BLaER1 treated with 17β-estradiol and CSF1 and Interleukin-3, amounts not matched to agents 10 nM and 100 nM (cell line): ENCODE measurements around the gene MRPL3.

ENCODE experiments used
- H3K27ac ChIP-seq, 11 experiments: shearing (Covaris generic); formaldehyde crosslinking; 2 replicates each; pipeline ENCODE4 v1.8.1; 2022
- H3K27me3 ChIP-seq, 11 experiments: shearing (Covaris generic); formaldehyde crosslinking; 2 replicates each; pipeline ENCODE4 v1.8.1; 2022
- H3K36me3 ChIP-seq, 11 experiments: shearing (Covaris generic); formaldehyde crosslinking; 2 replicates each; pipeline ENCODE4 v1.8.1; 2022
- H3K4me1 ChIP-seq, 10 experiments: shearing (Covaris generic); formaldehyde crosslinking; 2 replicates each; pipeline ENCODE4 v1.8.1; 2022
- H3K4me2 ChIP-seq, 11 experiments: shearing (Covaris generic); formaldehyde crosslinking; 2 replicates each; pipeline ENCODE4 v1.8.1; 2022
- H3K4me3 ChIP-seq, 10 experiments: shearing (Covaris generic); formaldehyde crosslinking; 2 replicates each; pipeline ENCODE4 v1.8.1; 2022
- H3K9ac ChIP-seq, 11 experiments: shearing (Covaris generic); formaldehyde crosslinking; 2 replicates each; pipeline ENCODE4 v1.8.1; 2022
- H3K9me3 ChIP-seq, 11 experiments: shearing (Covaris generic); formaldehyde crosslinking; replicated peaks in 1 of 11; 2 replicates each; pipeline ENCODE4 v1.8.1; 2022
- H4K20me1 ChIP-seq, 11 experiments: shearing (Covaris generic); formaldehyde crosslinking; 2 replicates each; pipeline ENCODE4 v1.8.1; 2022
- Cebpa-rat ChIP-seq, 11 experiments: shearing (Covaris generic); IDR thresholded peaks; 2 replicates each; pipeline ENCODE4 v1.8.1; 2022

Gene MRPL3

GRCh38 chr3:131540821-131541220 lies 38.0 kb upstream of the MRPL3 start:
- H3K27ac ChIP-seq = no peak overlapping the region
- no peaks in the 10 kb centered on the region for H3K27me3 ChIP-seq
- no peak overlapping the region for H3K9ac ChIP-seq
- no peaks in the 10 kb centered on the region for H3K4me1 ChIP-seq
- H3K36me3 ChIP-seq = no peaks in the 10 kb centered on the region
- no peak for TF ChIP-seq Cebpa-rat (IDR thresholded peaks at IDR 0.05)
- H3K9me3 ChIP-seq = no peaks in the 10 kb centered on the region
- H3K4me2 ChIP-seq = no peak overlapping the region
- H4K20me1 ChIP-seq = no peaks in the 10 kb centered on the region
- H3K4me3 ChIP-seq = no peak overlapping the region

DNA sequence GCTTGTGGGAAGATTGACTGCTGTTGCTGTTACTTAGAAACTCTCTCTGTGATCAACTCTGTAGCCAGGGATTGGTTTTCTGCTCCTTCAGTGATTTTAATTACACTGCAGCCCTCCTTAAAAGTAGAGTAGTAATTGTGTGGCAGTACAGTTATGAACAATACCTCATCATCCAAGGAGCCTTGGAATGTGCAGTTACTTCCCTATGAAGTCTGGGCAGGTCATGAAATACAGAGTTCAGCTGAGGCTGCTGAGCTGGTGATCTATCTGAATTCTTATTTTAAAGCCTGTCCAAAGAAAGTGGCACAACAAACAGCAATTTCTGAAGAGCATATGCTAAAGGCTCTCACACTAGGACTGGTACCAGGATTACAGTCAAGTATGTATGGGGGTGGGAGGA lies 37.4 kb upstream of the MRPL3 start:
- no peaks in the 10 kb centered on the region for H3K27me3 ChIP-seq
- no peak overlapping the region for H3K9ac ChIP-seq
- H3K27ac ChIP-seq = no peak overlapping the region
- no peak for TF ChIP-seq Cebpa-rat (IDR thresholded peaks at IDR 0.05)
- no peaks in the 10 kb centered on the region for H3K9me3 ChIP-seq
- H4K20me1 ChIP-seq = no peaks in the 10 kb centered on the region
- H3K36me3 ChIP-seq = no peaks in the 10 kb centered on the region
- H3K4me2 ChIP-seq = no peak overlapping the region
- no peak overlapping the region for H3K4me3 ChIP-seq
- H3K4me1 ChIP-seq = no peaks in the 10 kb centered on the region

DNA sequence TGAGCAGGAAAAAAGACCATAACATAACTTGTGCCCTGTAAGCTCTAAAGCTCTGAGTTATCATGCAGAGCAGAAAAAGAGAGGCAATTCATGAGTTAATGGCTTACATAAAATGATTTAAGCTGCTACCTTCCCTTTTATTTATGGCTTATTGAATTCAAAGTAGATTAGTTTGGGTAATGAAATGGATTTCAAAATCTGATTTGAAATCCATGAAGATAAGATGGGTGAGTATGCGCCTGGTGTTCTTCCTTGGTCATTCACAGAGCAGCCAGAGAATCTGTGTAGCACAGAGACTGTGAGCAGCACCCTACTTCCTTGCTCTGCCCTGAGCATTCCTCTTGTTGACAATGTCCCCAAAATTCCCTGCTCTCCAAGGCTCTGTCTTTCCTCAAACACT lies 36.2 kb upstream of the MRPL3 start:
- H3K4me1 ChIP-seq = no peaks in the 10 kb centered on the region
- TF ChIP-seq Cebpa-rat (IDR thresholded peaks at IDR 0.05) = no peak
- H3K36me3 ChIP-seq = no peaks in the 10 kb centered on the region
- H3K4me2 ChIP-seq = no peak overlapping the region
- H3K9ac ChIP-seq = no peak overlapping the region
- H3K4me3 ChIP-seq = no peak overlapping the region
- H3K27ac ChIP-seq = no peak overlapping the region
- no peaks in the 10 kb centered on the region for H4K20me1 ChIP-seq
- no peaks in the 10 kb centered on the region for H3K9me3 ChIP-seq
- H3K27me3 ChIP-seq = no peaks in the 10 kb centered on the region

GRCh38 chr3:131537531-131537930 lies 34.8 kb upstream of the MRPL3 start:
- Histone ChIP-seq H3K9me3 (no peaks in the 10 kb centered on the region), H3K4me1 (no peaks in the 10 kb centered on the region), H3K27ac (no peak overlapping the region), H3K9ac (no peak overlapping the region), H3K4me2 (no peak overlapping the region), H3K27me3 (no peaks in the 10 kb centered on the region), H3K36me3 (no peaks in the 10 kb centered on the region), H3K4me3 (no peak overlapping the region), H4K20me1 (no peaks in the 10 kb centered on the region)
- no peak for TF ChIP-seq Cebpa-rat (IDR thresholded peaks at IDR 0.05)

DNA sequence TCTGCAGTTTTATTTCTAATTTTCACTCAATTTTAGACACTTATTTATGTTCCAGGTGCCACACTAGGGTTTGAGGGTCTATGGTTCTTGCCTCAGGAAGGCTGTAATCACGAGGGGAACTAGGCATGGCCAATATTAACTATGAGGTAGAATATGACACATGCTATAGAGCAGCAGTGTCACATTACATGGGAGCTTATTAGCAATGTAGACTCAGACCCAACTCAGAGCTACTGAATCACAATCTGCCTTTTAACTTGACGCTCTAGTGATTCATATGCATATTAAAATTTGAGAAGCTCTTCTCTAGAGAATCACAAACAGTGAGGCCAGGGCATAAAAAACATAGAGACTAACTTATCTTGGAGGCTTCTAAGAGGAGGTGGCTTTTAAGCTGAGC lies 32.8 kb upstream of the MRPL3 start:
- H3K9ac ChIP-seq = no peak overlapping the region

DNA sequence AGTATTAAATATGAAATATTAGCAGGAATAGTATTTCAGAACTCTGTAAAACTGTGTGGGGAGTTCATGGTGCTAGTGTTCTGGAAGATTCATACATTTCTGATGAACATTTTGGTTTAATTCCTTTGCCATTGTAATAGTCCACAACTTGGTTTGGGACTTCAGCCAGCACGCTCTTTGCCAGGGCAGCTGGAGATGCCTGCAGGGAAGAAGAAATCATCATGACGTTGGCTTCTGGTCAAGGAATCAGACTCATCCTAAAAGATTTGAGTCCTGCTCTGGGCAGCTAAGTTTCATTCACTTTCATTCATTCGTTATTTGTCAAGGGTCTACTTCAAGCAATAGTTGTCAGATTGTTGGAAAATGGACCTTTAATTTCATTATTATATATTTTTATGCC lies 32.4 kb upstream of the MRPL3 start:
- no peaks in the 10 kb centered on the region for H3K27me3 ChIP-seq
- no peaks in the 10 kb centered on the region for H3K9me3 ChIP-seq
- no peak for TF ChIP-seq Cebpa-rat (IDR thresholded peaks at IDR 0.05)
- no peak overlapping the region for H3K4me3 ChIP-seq
- no peaks in the 10 kb centered on the region for H3K36me3 ChIP-seq
- no peaks in the 10 kb centered on the region for H4K20me1 ChIP-seq
- H3K4me1 ChIP-seq = no peaks in the 10 kb centered on the region
- H3K27ac ChIP-seq = no peak overlapping the region
- H3K4me2 ChIP-seq = no peak overlapping the region
- H3K9ac ChIP-seq = no peak overlapping the region

More for the DNA sequence above, 32.8 kb upstream of the MRPL3 start:
- Histone ChIP-seq H3K4me2 (no peak overlapping the region), H3K27ac (no peak overlapping the region), H3K36me3 (no peaks in the 10 kb centered on the region), H3K27me3 (no peaks in the 10 kb centered on the region), H3K9me3 (no peaks in the 10 kb centered on the region), H3K4me1 (no peaks in the 10 kb centered on the region), H3K4me3 (no peak overlapping the region), H4K20me1 (no peaks in the 10 kb centered on the region)
- TF ChIP-seq Cebpa-rat (IDR thresholded peaks at IDR 0.05) = no peak

GRCh38 chr3:131532645-131533044 lies 29.9 kb upstream of the MRPL3 start:
- Histone ChIP-seq H3K27ac (no peak overlapping the region), H3K4me3 (no peak overlapping the region), H3K27me3 (no peaks in the 10 kb centered on the region), H3K36me3 (no peaks in the 10 kb centered on the region), H3K9ac (no peak overlapping the region), H3K4me2 (no peak overlapping the region), H3K4me1 (no peaks in the 10 kb centered on the region), H3K9me3 (no peaks in the 10 kb centered on the region), H4K20me1 (no peaks in the 10 kb centered on the region)
- TF ChIP-seq Cebpa-rat (IDR thresholded peaks at IDR 0.05) = no peak

DNA sequence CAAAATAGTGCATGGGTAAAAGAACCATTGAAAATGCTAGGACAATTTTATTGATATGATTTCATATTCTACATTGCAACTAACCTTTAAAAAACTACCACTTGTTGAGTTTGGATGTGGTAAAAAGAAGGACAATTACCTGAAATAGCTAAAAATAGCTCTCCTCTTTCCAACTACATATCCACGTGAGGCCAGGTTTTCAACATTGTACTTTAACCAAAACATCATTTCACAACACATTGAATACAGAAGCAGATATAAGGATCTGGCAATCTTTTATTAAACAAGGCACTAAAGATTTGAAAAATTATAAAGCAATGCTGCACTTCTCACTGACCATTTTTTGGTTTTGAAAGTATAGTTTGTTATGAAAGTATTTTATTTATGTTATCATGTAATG lies 28.1 kb upstream of the MRPL3 start:
- H3K9me3 ChIP-seq = peaks cover 0 to 7% (median 0%) of the 10 kb centered on the region in 11 experiments; a peak in 3 of 22 replicates
- H3K4me1 ChIP-seq = no peaks in the 10 kb centered on the region
- no peak overlapping the region for H3K27ac ChIP-seq
- H3K36me3 ChIP-seq = no peaks in the 10 kb centered on the region
- H4K20me1 ChIP-seq = no peaks in the 10 kb centered on the region
- no peaks in the 10 kb centered on the region for H3K27me3 ChIP-seq
- H3K9ac ChIP-seq = no peak overlapping the region
- no peak overlapping the region for H3K4me2 ChIP-seq
- no peak overlapping the region for H3K4me3 ChIP-seq
- TF ChIP-seq Cebpa-rat (IDR thresholded peaks at IDR 0.05) = no peak

DNA sequence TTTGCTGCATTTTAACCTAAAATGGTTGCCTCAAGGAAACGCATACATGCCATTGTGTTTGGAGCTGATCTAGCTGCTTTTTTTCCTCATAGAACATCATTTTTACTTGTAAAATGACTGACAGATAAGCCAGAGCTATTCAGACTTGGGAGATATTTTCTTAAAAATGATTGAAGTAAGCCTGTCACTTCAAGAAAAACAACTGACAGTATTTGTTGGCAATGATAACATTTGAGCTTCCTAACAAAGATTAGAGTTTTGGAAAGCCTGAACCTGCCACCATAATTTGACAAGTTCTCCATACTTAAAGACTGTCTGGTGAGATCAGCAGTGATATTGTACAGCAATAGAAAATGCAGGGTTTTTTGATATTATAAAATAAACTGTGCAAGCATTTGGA lies 27.6 kb upstream of the MRPL3 start:
- H3K4me1 ChIP-seq = no peaks in the 10 kb centered on the region
- no peaks in the 10 kb centered on the region for H3K27me3 ChIP-seq
- H3K27ac ChIP-seq = no peak overlapping the region
- TF ChIP-seq Cebpa-rat (IDR thresholded peaks at IDR 0.05) = no peak
- H3K9me3 ChIP-seq = peaks cover 0 to 7% (median 0%) of the 10 kb centered on the region in 11 experiments; a peak in 3 of 22 replicates
- H3K4me3 ChIP-seq = no peak overlapping the region
- H3K4me2 ChIP-seq = no peak overlapping the region
- no peaks in the 10 kb centered on the region for H4K20me1 ChIP-seq
- H3K9ac ChIP-seq = no peak overlapping the region
- H3K36me3 ChIP-seq = no peaks in the 10 kb centered on the region

DNA sequence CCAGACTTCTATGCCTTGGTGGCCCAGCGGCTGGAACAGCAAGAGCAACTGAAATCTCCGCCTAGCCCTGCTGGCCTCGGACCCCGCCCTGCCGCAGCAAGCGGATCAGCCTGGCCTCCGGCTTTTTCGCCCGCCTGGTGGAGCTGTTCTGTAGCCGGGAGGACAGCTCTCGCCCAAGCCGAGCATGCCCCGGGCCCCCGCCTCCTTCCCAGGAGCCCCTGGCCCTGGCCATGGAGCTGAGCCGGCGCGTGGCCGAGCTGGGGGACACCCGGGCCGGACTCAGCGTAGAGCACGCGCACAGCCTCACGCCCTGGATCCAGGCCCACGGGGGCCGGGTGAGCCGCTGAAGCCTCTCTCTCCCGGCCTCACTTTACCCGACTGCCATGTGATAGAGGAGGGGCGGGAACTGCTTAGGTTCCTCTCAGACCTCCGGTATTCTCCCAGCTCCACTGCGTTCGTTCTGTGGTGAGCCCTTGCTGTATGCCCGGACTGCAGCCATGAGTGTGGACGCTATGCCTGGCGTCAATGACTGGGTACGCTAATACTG lies 24.1 kb upstream of the MRPL3 start:
- no peak overlapping the region for H3K4me2 ChIP-seq

More for the DNA sequence above, 24.1 kb upstream of the MRPL3 start:
- Histone ChIP-seq H3K9me3 (peaks cover 0 to 7% (median 0%) of the 10 kb centered on the region in 11 experiments; a peak in 3 of 22 replicates), H3K36me3 (no peaks in the 10 kb centered on the region), H3K9ac (no peak overlapping the region), H3K4me1 (no peaks in the 10 kb centered on the region), H4K20me1 (no peaks in the 10 kb centered on the region), H3K4me3 (no peak overlapping the region), H3K27ac (no peak overlapping the region), H3K27me3 (no peaks in the 10 kb centered on the region)
- no peak for TF ChIP-seq Cebpa-rat (IDR thresholded peaks at IDR 0.05)
